ENCODE results near the gene NRDE2. TPM values are rescaled to one million over a fixed set of nuclear protein-coding genes. Genes with fewer than 3 reads are reported as not detected.

Gene NRDE2
- total RNA-seq, 2 experiments from 2014 or later: 12.3 to 16.6 TPM

DNA sequence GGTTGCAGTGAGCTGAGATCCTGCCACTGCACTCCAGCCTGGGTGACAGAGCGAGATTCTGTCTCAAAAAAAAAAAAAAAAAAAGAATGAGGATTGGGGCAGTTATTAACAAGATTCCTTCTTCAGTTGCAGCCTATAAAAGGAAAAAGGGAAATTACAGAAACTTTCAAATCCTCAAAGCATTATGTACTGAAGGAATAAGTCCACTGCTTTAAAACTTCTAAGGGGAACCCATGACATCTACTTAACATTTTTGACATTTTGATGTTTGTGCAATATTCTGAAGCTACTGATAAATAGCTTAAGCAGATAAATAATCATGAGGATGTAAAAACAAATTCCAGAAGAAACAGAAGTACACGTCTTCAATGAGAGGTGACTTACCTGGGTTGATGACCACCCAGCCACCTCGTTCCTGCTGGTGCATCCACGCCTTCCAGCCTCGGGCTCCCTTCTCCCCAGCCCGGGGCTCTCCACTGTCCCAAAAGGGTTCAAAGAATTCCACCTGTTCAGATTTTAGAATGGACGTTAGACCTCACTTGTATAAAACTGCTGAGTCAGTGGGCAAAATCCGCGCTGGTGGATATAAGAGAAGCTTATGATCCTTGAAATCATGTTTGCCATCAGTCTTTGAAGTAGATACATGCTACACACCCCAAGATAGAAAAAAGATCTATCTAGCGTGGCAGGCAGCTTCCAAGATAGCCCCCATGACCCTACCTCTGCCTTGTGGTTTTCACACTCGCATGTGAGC is 33.7 kb downstream of the NRDE2 start:
- no peaks in the 10 kb centered on the region for H3K9me3 ChIP-seq (ENCODE audit: low read length)
- intact Hi-C loops (cut with micrococcal nuclease; ENCODE audit: unreplicated experiment): no loop called here
- POLR2A ChIA-PET: interaction anchor here (0.6 to 1.1 kb wide), 2 partner anchors 9 to 20 kb away, joined by 3 read pairs; no protein-coding TSS in a partner anchor
- no peaks in the 10 kb centered on the region for H3K9me2 ChIP-seq (ENCODE audit: insufficient read depth, low read length)
- no peak for TF ChIP-seq EZH2phosphoT487 (IDR thresholded peaks at IDR 0.05; ENCODE audit: borderline replicate concordance, low read depth, low read length)
- TF ChIP-seq, protein P1, sequence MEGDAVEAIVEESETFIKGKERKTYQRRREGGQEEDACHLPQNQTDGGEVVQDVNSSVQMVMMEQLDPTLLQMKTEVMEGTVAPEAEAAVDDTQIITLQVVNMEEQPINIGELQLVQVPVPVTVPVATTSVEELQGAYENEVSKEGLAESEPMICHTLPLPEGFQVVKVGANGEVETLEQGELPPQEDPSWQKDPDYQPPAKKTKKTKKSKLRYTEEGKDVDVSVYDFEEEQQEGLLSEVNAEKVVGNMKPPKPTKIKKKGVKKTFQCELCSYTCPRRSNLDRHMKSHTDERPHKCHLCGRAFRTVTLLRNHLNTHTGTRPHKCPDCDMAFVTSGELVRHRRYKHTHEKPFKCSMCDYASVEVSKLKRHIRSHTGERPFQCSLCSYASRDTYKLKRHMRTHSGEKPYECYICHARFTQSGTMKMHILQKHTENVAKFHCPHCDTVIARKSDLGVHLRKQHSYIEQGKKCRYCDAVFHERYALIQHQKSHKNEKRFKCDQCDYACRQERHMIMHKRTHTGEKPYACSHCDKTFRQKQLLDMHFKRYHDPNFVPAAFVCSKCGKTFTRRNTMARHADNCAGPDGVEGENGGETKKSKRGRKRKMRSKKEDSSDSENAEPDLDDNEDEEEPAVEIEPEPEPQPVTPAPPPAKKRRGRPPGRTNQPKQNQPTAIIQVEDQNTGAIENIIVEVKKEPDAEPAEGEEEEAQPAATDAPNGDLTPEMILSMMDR (conservative IDR thresholded peaks at IDR 0.05; ENCODE audit: low read length): no peak
- BruUV-seq (replicated peaks): no TSS peak
- H2AFZ ChIP-seq (ENCODE audit: low read length): no peak overlapping the region
- peaks cover 72% of the 10 kb centered on the region for H3K36me3 ChIP-seq (ENCODE audit: insufficient read depth, low read length)
- CTCF ChIA-PET (ENCODE audit: unreplicated experiment): no interaction called here
- no peak for DNase-seq (ENCODE audit: low spot score)
- no peaks in the 10 kb centered on the region for H3K79me2 ChIP-seq (ENCODE audit: insufficient read depth, low read depth, low read length)
- H3K4me2 ChIP-seq (ENCODE audit: low read length): no peak overlapping the region
- no peaks in the 10 kb centered on the region for H4K20me1 ChIP-seq (ENCODE audit: insufficient read depth, low read length)
- H3K4me1 ChIP-seq (ENCODE audit: insufficient read depth, low read length, poor library complexity, severe bottlenecking): no peaks in the 10 kb centered on the region
- no peak overlapping the region for H3K27ac ChIP-seq (ENCODE audit: low read depth, low read length, poor library complexity, severe bottlenecking)
- H3K4me3 ChIP-seq (ENCODE audit: low read depth, low read length, poor library complexity, severe bottlenecking): no peak overlapping the region

DNA sequence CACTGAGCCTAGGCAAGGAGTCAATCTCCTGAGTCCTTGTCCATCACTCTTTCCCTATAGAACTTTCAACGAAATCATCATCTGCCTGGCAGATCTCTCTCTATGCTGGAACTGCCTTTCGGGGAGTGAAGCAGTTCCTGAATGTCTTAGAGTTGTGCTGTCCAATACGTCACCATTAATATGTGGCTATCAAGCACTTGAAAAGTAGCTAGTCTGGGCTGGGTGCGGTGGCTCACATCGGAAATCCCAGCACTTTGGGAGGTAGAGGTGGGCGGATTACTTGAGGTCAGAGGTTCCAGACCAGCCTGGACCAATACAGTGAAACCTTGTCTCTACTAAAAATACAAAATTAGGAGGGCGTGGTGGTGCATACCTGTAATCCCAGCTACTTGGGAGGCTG is 35.1 kb downstream of the NRDE2 start:
- H3K4me2 ChIP-seq (ENCODE audit: low read length): no peak overlapping the region
- CTCF ChIA-PET (ENCODE audit: unreplicated experiment): interaction anchor here (0.6 kb wide), 1 partner anchor 248 kb away, joined by 4 read pairs; no protein-coding TSS in a partner anchor
- DNase-seq (ENCODE audit: low spot score): no peak
- no TSS peak for BruUV-seq (replicated peaks)
- no peak overlapping the region for H3K27ac ChIP-seq (ENCODE audit: low read depth, low read length, poor library complexity, severe bottlenecking)
- H3K9me3 ChIP-seq (ENCODE audit: low read length): no peaks in the 10 kb centered on the region
- H3K4me3 ChIP-seq (ENCODE audit: low read depth, low read length, poor library complexity, severe bottlenecking): no peak overlapping the region
- TF ChIP-seq, protein P1 (conservative IDR thresholded peaks at IDR 0.05; ENCODE audit: low read length): no peak
- no peak for TF ChIP-seq EZH2phosphoT487 (IDR thresholded peaks at IDR 0.05; ENCODE audit: borderline replicate concordance, low read depth, low read length)
- no peaks in the 10 kb centered on the region for H4K20me1 ChIP-seq (ENCODE audit: insufficient read depth, low read length)
- POLR2A ChIA-PET: no interaction called here
- intact Hi-C loops (cut with micrococcal nuclease; ENCODE audit: unreplicated experiment): no loop called here
- no peak overlapping the region for H2AFZ ChIP-seq (ENCODE audit: low read length)
- H3K9me2 ChIP-seq (ENCODE audit: insufficient read depth, low read length): no peaks in the 10 kb centered on the region
- no peaks in the 10 kb centered on the region for H3K79me2 ChIP-seq (ENCODE audit: insufficient read depth, low read depth, low read length)
- no peaks in the 10 kb centered on the region for H3K4me1 ChIP-seq (ENCODE audit: insufficient read depth, low read length, poor library complexity, severe bottlenecking)
- peaks cover 72% of the 10 kb centered on the region for H3K36me3 ChIP-seq (ENCODE audit: insufficient read depth, low read length)

DNA sequence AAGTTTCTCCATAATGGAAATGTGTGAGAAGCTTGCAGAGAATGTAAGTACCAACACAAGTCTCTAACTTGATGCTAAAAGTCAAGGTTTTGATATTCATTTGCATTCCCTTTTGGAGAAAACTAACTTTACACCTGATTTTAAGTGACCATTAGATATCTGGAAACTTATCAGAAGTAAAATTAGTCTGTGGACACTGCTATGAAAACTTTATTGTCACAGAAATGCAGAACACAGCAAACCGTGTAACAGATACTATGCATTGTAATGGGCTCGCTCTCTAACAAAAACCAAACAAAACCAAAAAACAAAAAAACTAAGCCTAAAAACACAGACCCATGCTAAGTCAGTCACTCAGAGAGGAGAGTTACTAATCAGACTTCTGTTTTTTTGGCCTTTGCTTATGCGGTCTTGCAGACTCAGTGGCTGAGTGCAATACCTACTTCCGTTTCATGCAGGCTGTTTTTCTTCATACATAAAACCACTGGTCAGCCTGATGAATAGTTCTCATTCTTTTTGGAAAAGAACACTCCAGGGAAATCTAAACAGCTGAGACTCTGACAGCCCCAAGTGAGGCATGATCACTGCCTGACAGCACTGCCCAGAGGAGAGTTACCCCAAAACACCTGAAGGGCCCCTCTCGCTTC is 35.7 kb downstream of the NRDE2 start:
- H3K36me3 ChIP-seq (ENCODE audit: insufficient read depth, low read length): peaks cover 71% of the 10 kb centered on the region
- CTCF ChIA-PET (ENCODE audit: unreplicated experiment): interaction anchor here (0.6 kb wide), 1 partner anchor 248 kb away, joined by 4 read pairs; no protein-coding TSS in a partner anchor
- H3K79me2 ChIP-seq (ENCODE audit: insufficient read depth, low read depth, low read length): no peaks in the 10 kb centered on the region

More for the DNA sequence above, 35.7 kb downstream of the NRDE2 start:
- H3K9me3 ChIP-seq (ENCODE audit: low read length): no peaks in the 10 kb centered on the region
- no peaks in the 10 kb centered on the region for H3K4me1 ChIP-seq (ENCODE audit: insufficient read depth, low read length, poor library complexity, severe bottlenecking)
- TF ChIP-seq EZH2phosphoT487 (IDR thresholded peaks at IDR 0.05; ENCODE audit: borderline replicate concordance, low read depth, low read length): no peak
- TF ChIP-seq, protein P1 (conservative IDR thresholded peaks at IDR 0.05; ENCODE audit: low read length): no peak
- no peak for DNase-seq (ENCODE audit: low spot score)
- no peaks in the 10 kb centered on the region for H3K9me2 ChIP-seq (ENCODE audit: insufficient read depth, low read length)
- H3K4me2 ChIP-seq (ENCODE audit: low read length): no peak overlapping the region
- POLR2A ChIA-PET: no interaction called here
- intact Hi-C loops (cut with micrococcal nuclease; ENCODE audit: unreplicated experiment): no loop called here
- no TSS peak for BruUV-seq (replicated peaks)
- H4K20me1 ChIP-seq (ENCODE audit: insufficient read depth, low read length): no peaks in the 10 kb centered on the region
- H3K27ac ChIP-seq (ENCODE audit: low read depth, low read length, poor library complexity, severe bottlenecking): no peak overlapping the region
- no peak overlapping the region for H2AFZ ChIP-seq (ENCODE audit: low read length)
- H3K4me3 ChIP-seq (ENCODE audit: low read depth, low read length, poor library complexity, severe bottlenecking): no peak overlapping the region
